Measurements from ENCODE around the gene HLA-DPA1. TPM values are rescaled to one million over a fixed set of nuclear protein-coding genes. Genes with fewer than 3 reads are reported as not detected.

The HLA-DPA1 gene
- total and polyA plus RNA-seq, 2 experiments from 2014 or later, result 2.6 to 4.7 TPM

- Histone ChIP-seq H3K9me3 (ENCODE audit: low read depth) (no peaks in the 10 kb centered on the region), H3K4me1 (ENCODE audit: insufficient read depth) (no peaks in the 10 kb centered on the region), H2AFZ (no peak overlapping the region), H3K79me2 (no peaks in the 10 kb centered on the region), H3K4me2 (no peak overlapping the region), H3K27me3 (no peaks in the 10 kb centered on the region), H4K20me1 (ENCODE audit: insufficient read depth, poor library complexity, severe bottlenecking) (no peaks in the 10 kb centered on the region), H3K36me3 (replicated peaks; ENCODE audit: insufficient read depth, low read depth) (no peaks in the 10 kb centered on the region), H3K9me2 (replicated peaks; ENCODE audit: insufficient read depth) (no peaks in the 10 kb centered on the region), H3K27ac (no peak overlapping the region), H3K4me3 (no peak overlapping the region)
- no peak for DNase-seq (ENCODE audit: low spot score)
- no peak for TF ChIP-seq EZH2 (IDR thresholded peaks at IDR 0.05; ENCODE audit: borderline replicate concordance)
- TF ChIP-seq CTCF (IDR thresholded peaks at IDR 0.05; ENCODE audit: poor library complexity), result no peak
- TF ChIP-seq EZH2phosphoT487 (IDR thresholded peaks at IDR 0.05; ENCODE audit: low read depth, severe bottlenecking, unreplicated experiment), result no peak
- 84% methylated on average over 3 of the region's 3 CpGs for WGBS (ENCODE audit: low lambda C conversion rate, missing lambda C conversion rate)
Observed at GRCh38 chr6:33076406-33076934, 3.0 kb upstream of the HLA-DPA1 start.

- no peaks in the 10 kb centered on the region for H4K20me1 ChIP-seq (ENCODE audit: insufficient read depth, poor library complexity, severe bottlenecking)
- H3K27ac ChIP-seq, result no peak within 1 kb of the TSS
- H3K27me3 ChIP-seq, result no peaks in the 10 kb centered on the region
- DNase-seq (ENCODE audit: low spot score), result peak; percentile 61
- no peaks in the 10 kb centered on the region for H3K9me3 ChIP-seq (ENCODE audit: low read depth)
- no peak within 1 kb of the TSS for H3K4me2 ChIP-seq
- H2AFZ ChIP-seq, result no peak within 1 kb of the TSS
- WGBS (ENCODE audit: low lambda C conversion rate, missing lambda C conversion rate), result 75% methylated on average over 10 of the region's 10 CpGs
- no peaks in the 10 kb centered on the region for H3K79me2 ChIP-seq
- no peaks in the 10 kb centered on the region for H3K36me3 ChIP-seq (replicated peaks; ENCODE audit: insufficient read depth, low read depth)
- TF ChIP-seq CTCF (IDR thresholded peaks at IDR 0.05; ENCODE audit: poor library complexity) (no peak), EZH2phosphoT487 (IDR thresholded peaks at IDR 0.05; ENCODE audit: low read depth, severe bottlenecking, unreplicated experiment) (no peak), EZH2 (IDR thresholded peaks at IDR 0.05; ENCODE audit: borderline replicate concordance) (no peak)
- no peaks in the 10 kb centered on the region for H3K9me2 ChIP-seq (replicated peaks; ENCODE audit: insufficient read depth)
- no peaks in the 10 kb centered on the region for H3K4me1 ChIP-seq (ENCODE audit: insufficient read depth)
- no peak within 1 kb of the TSS for H3K4me3 ChIP-seq
Observed at GRCh38 chr6:33075568-33076405, 2.3 kb upstream of the HLA-DPA1 start, which contains the start of gene HLA-DPB1. HLA-DPB1 (plus strand) TSS chr6:33075990; CDS start chr6:33076042, 52 bp downstream.

GRCh38 chr6:33075208-33075567 is 1.7 kb upstream of the HLA-DPA1 start:
- H3K4me2 ChIP-seq, result no peak overlapping the region
- H3K79me2 ChIP-seq, result no peaks in the 10 kb centered on the region
- H2AFZ ChIP-seq, result no peak overlapping the region
- no peak for TF ChIP-seq CTCF (IDR thresholded peaks at IDR 0.05; ENCODE audit: poor library complexity)
- no peak for TF ChIP-seq EZH2phosphoT487 (IDR thresholded peaks at IDR 0.05; ENCODE audit: low read depth, severe bottlenecking, unreplicated experiment)
- TF ChIP-seq EZH2 (IDR thresholded peaks at IDR 0.05; ENCODE audit: borderline replicate concordance), result no peak
- DNase-seq (ENCODE audit: low spot score), result no peak
- H3K27me3 ChIP-seq, result no peaks in the 10 kb centered on the region
- no peaks in the 10 kb centered on the region for H3K36me3 ChIP-seq (replicated peaks; ENCODE audit: insufficient read depth, low read depth)
- no peaks in the 10 kb centered on the region for H3K4me1 ChIP-seq (ENCODE audit: insufficient read depth)
- no peaks in the 10 kb centered on the region for H3K9me2 ChIP-seq (replicated peaks; ENCODE audit: insufficient read depth)
- no peak overlapping the region for H3K27ac ChIP-seq
- H4K20me1 ChIP-seq (ENCODE audit: insufficient read depth, poor library complexity, severe bottlenecking), result no peaks in the 10 kb centered on the region
- no peak overlapping the region for H3K4me3 ChIP-seq
- WGBS (ENCODE audit: low lambda C conversion rate, missing lambda C conversion rate), result 67% methylated on average over 4 of the region's 4 CpGs
- H3K9me3 ChIP-seq (ENCODE audit: low read depth), result no peaks in the 10 kb centered on the region
